Natural killer cell (primary cell): Measurements from ENCODE around the gene KRTAP5-5. TPM values are rescaled to one million over a fixed set of nuclear protein-coding genes. Genes with fewer than 3 reads are reported as not detected.

ENCODE experiments used
- ATAC-seq, 3 donors: fragments of 150-1000 bp in 2 of 3; fragments of 200-7000 bp in 1 of 3; cut with Tn5 transposase; 1 replicate in 1 of 3; 2 replicates in 2 of 3; pipeline ENCODE4 v1.10.0; 2021; ENCODE audit warnings: mild to moderate bottlenecking in 2 of 3, moderate library complexity in 2 of 3
- DNase-seq, 2 donors: peaks; one replicate each; pipeline versions ENCODE4 v3.0.0 to v3.0.0-alpha.2; 2013 to 2021; ENCODE audit warnings: mixed read lengths in 1 of 2
- H3K27ac ChIP-seq: one replicate; pipeline ENCODE4 v1.5.1; 2013; ENCODE audit warnings: mild to moderate bottlenecking, low read length
- H3K27me3 ChIP-seq: one replicate; pipeline ENCODE4 v1.6.1; 2013; ENCODE audit warnings: low read length; ENCODE audit not compliant: control insufficient read depth, insufficient read depth
- H3K36me3 ChIP-seq: one replicate; pipeline ENCODE4 v1.6.1; 2013; ENCODE audit warnings: low read length; ENCODE audit not compliant: control insufficient read depth, insufficient read depth
- H3K4me1 ChIP-seq: one replicate; pipeline ENCODE4 v1.6.1; 2013; ENCODE audit warnings: low read length; ENCODE audit not compliant: control insufficient read depth, insufficient read depth
- H3K4me3 ChIP-seq: one replicate; pipeline ENCODE4 v1.5.1; 2013; ENCODE audit warnings: low read length
- H3K9me3 ChIP-seq: one replicate; pipeline ENCODE4 v1.6.1; 2013; ENCODE audit warnings: low read length; ENCODE audit not compliant: control insufficient read depth, insufficient read depth
- H3K27ac Mint-ChIP-seq, 2 donors: one replicate each; pipeline ENCODE4 v1.8.0; 2022; ENCODE audit warnings: mild to moderate bottlenecking in 2 of 2, mixed read lengths in 2 of 2, moderate library complexity in 1 of 2
- H3K27me3 Mint-ChIP-seq, 2 donors: one replicate each; pipeline ENCODE4 v1.8.0; 2022; ENCODE audit warnings: low read depth in 2 of 2, mixed read lengths in 2 of 2
- H3K36me3 Mint-ChIP-seq: one replicate; pipeline ENCODE4 v1.8.0; 2022; ENCODE audit warnings: mixed read lengths
- H3K4me1 Mint-ChIP-seq, 2 donors: one replicate each; pipeline ENCODE4 v1.8.0; 2022; ENCODE audit warnings: mixed read lengths in 2 of 2
- H3K4me3 Mint-ChIP-seq: one replicate; pipeline ENCODE4 v1.8.0; 2022; ENCODE audit warnings: mild to moderate bottlenecking, moderate library complexity, mixed read lengths
- H3K9me3 Mint-ChIP-seq, 2 donors: one replicate each; pipeline ENCODE4 v1.8.0; 2022; ENCODE audit warnings: mixed read lengths in 2 of 2
- WGBS: methylation state at CpG from one replicate; pipeline ENCODE4 v1.1.7; 2013; ENCODE audit warnings: missing lambda C conversion rate; ENCODE audit not compliant: insufficient coverage; 5-methylcytosine and 5-hydroxymethylcytosine counted together
- intact Hi-C: fragments of 100-400 bp; cut with micrococcal nuclease; formaldehyde crosslinking; loops from one replicate; pipeline ENCODE4 v1.14.2; 2022
- total RNA-seq, 4 donors: library from RNA; stranded (reverse); fragments of 120-200 nt in 1 of 4; gene quantifications; one replicate each; pipeline versions ENCODE4 v1.2.3 to v1.2.4, GENCODE V29; 2013 to 2022
- TF ChIP-seq, protein P1 (sequence below): fragments of 200-600 bp; IDR thresholded peaks from one replicate; pipeline ENCODE4 v1.8.0; 2022; ENCODE audit warnings: antibody characterized with exemption

KRTAP5-5 gene
- total RNA-seq, 3 donors from 2014 or later (not counting 1 experiment from before 2014, with no cell fraction given) = not detected

DNA sequence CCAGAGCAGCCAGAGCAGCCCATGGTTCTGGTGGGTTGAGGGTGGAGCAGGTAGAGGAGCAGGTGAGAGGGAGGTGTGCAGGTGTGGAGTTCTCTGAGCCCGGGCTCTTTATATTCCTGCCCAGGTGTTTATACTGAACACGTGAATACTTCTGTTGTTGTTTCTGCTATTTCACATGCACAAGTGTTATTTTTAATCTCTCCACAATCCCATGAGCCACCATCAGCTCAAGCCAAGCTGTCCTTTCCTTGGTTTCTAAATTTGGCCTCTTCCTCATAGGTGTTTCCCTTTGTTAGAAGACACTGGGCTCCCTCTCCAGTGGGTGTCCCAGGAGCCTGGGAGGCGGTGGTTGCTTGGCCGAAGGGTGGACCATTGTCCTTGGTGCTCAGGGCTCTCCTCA, 21.2 kb upstream of the KRTAP5-5 start, which contains the start of gene KRTAP5-3:
Gene KRTAP5-3, minus strand, starts transcription at position 101 of the 400 bp plus-strand sequence. Its CDS starts 78 bp downstream, at position 23.
- peaks cover 2% of the 10 kb centered on the region for H3K27me3 ChIP-seq
- DNase-seq (no peak), ATAC-seq (no peak)
- 84% methylated on average over 4 of the region's 4 CpGs for WGBS
- Mint-ChIP-seq H3K9me3 (no peaks in the 10 kb centered on the region), H3K36me3 (no peaks in the 10 kb centered on the region), H3K4me3 (no peak within 1 kb of the TSS), H3K27ac (no peak within 1 kb of the TSS), H3K27me3 (peaks cover 23 to 26% of the 10 kb centered on the region in 2 donors), H3K4me1 (no peaks in the 10 kb centered on the region)
- no peaks in the 10 kb centered on the region for H3K9me3 ChIP-seq
- H3K27ac ChIP-seq = no peak within 1 kb of the TSS
- H3K4me3 ChIP-seq = no peak within 1 kb of the TSS
- peaks cover 15% of the 10 kb centered on the region for H3K4me1 ChIP-seq
- intact Hi-C loops = no loop called here
- TF ChIP-seq, protein P1, sequence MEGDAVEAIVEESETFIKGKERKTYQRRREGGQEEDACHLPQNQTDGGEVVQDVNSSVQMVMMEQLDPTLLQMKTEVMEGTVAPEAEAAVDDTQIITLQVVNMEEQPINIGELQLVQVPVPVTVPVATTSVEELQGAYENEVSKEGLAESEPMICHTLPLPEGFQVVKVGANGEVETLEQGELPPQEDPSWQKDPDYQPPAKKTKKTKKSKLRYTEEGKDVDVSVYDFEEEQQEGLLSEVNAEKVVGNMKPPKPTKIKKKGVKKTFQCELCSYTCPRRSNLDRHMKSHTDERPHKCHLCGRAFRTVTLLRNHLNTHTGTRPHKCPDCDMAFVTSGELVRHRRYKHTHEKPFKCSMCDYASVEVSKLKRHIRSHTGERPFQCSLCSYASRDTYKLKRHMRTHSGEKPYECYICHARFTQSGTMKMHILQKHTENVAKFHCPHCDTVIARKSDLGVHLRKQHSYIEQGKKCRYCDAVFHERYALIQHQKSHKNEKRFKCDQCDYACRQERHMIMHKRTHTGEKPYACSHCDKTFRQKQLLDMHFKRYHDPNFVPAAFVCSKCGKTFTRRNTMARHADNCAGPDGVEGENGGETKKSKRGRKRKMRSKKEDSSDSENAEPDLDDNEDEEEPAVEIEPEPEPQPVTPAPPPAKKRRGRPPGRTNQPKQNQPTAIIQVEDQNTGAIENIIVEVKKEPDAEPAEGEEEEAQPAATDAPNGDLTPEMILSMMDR = no peak
- no peaks in the 10 kb centered on the region for H3K36me3 ChIP-seq

GRCh38 chr11:1618231-1618630, 11.3 kb upstream of the KRTAP5-5 start:
- Histone ChIP-seq H3K4me3 (no peak overlapping the region), H3K27ac (no peak overlapping the region), H3K27me3 (no peaks in the 10 kb centered on the region), H3K9me3 (no peaks in the 10 kb centered on the region), H3K36me3 (no peaks in the 10 kb centered on the region), H3K4me1 (no peaks in the 10 kb centered on the region)
- Mint-ChIP-seq H3K4me1 (peaks cover 0 to 5% of the 10 kb centered on the region in 2 donors), H3K27ac (peak overlapping the region in 1 of 2 donors; percentile 40), H3K9me3 (no peaks in the 10 kb centered on the region), H3K4me3 (no peak overlapping the region), H3K36me3 (no peaks in the 10 kb centered on the region), H3K27me3 (peaks cover 33 to 62% of the 10 kb centered on the region in 2 donors)
- TF ChIP-seq, protein P1 = no peak
- ATAC-seq (no peak), DNase-seq (no peak)
- intact Hi-C loops = no loop called here
- WGBS = 90% methylated on average over 9 of the region's 10 CpGs

GRCh38 chr11:1619449-1619848, 10.1 kb upstream of the KRTAP5-5 start:
- Histone ChIP-seq H3K36me3 (no peaks in the 10 kb centered on the region), H3K9me3 (no peaks in the 10 kb centered on the region), H3K4me3 (no peak overlapping the region), H3K27me3 (no peaks in the 10 kb centered on the region), H3K27ac (no peak overlapping the region), H3K4me1 (no peaks in the 10 kb centered on the region)
- H3K27me3 Mint-ChIP-seq = peaks cover 30 to 56% of the 10 kb centered on the region in 2 donors
- TF ChIP-seq, protein P1 = no peak
- H3K27ac Mint-ChIP-seq = no peak overlapping the region
- intact Hi-C loops = no loop called here
- H3K36me3 Mint-ChIP-seq = no peaks in the 10 kb centered on the region
- DNase-seq (peak in 1 of 2 donors; percentile 48), ATAC-seq (peak; percentile 21 to 59 (median 48))
- H3K4me1 Mint-ChIP-seq = peaks cover 0 to 5% of the 10 kb centered on the region in 2 donors
- 52% methylated on average over 10 of the region's 10 CpGs for WGBS
- no peaks in the 10 kb centered on the region for H3K9me3 Mint-ChIP-seq
- no peak overlapping the region for H3K4me3 Mint-ChIP-seq

GRCh38 chr11:1622086-1622485, 7.5 kb upstream of the KRTAP5-5 start, which contains the start of gene KRTAP5-4:
KRTAP5-4 (minus strand) TSS chr11:1622138; CDS start chr11:1622093, 45 bp downstream.
- TF ChIP-seq, protein P1 = no peak
- no CpG with 5 or more reads among the region's 1 CpG for WGBS
- DNase-seq = no peak
- peaks cover 0 to 5% of the 10 kb centered on the region in 2 donors for H3K4me1 Mint-ChIP-seq
- Histone ChIP-seq H3K4me3 (no peak within 1 kb of the TSS), H3K27ac (no peak within 1 kb of the TSS), H3K4me1 (no peaks in the 10 kb centered on the region), H3K27me3 (no peaks in the 10 kb centered on the region), H3K9me3 (no peaks in the 10 kb centered on the region), H3K36me3 (no peaks in the 10 kb centered on the region)
- H3K27me3 Mint-ChIP-seq = peaks cover 20 to 44% of the 10 kb centered on the region in 2 donors
- ATAC-seq = no peak
- intact Hi-C loops = no loop called here
- H3K4me3 Mint-ChIP-seq = no peak within 1 kb of the TSS
- H3K27ac Mint-ChIP-seq = no peak within 1 kb of the TSS
- H3K36me3 Mint-ChIP-seq = no peaks in the 10 kb centered on the region
- no peaks in the 10 kb centered on the region for H3K9me3 Mint-ChIP-seq
